ENCODE data around the gene CUL3. TPM values are rescaled to one million over a fixed set of nuclear protein-coding genes. Genes with fewer than 3 reads are reported as not detected.

Gene CUL3
- total and polyA plus RNA-seq, 10 of the 15 experiments (the other 5 are each of a cell fraction or from before 2014, with no cell fraction given): 22.0 to 95.4 (median 53.4) TPM

- TF ChIP-seq ZBTB4 (CRISPR knock-in tag; IDR thresholded peaks at IDR 0.05) (no peak), REST (IDR thresholded peaks at IDR 0.05; ENCODE audit: low read depth, low read length) (no peak), POLR2AphosphoS2 (IDR thresholded peaks at IDR 0.05; ENCODE audit: low read depth, low read length) (no peak), TBL1XR1 (IDR thresholded peaks at IDR 0.05; ENCODE audit: low read depth, low read length) (peak; percentile 85), ZBTB40 (IDR thresholded peaks at IDR 0.05; ENCODE audit: borderline replicate concordance) (no peak), MEF2A (IDR thresholded peaks at IDR 0.05; ENCODE audit: insufficient read depth, low read depth, low read length) (peak; percentile 73), EED (IDR thresholded peaks at IDR 0.05; ENCODE audit: low read depth) (peak; percentile 67), ATF3 (IDR thresholded peaks at IDR 0.05; ENCODE audit: borderline replicate concordance, extremely low read depth, low read depth, low read length) (no peak), NFYA (IDR thresholded peaks at IDR 0.05; ENCODE audit: borderline replicate concordance, low read depth, low read length) (no peak), SMAD5 (IDR thresholded peaks at IDR 0.05; ENCODE audit: low read depth) (no peak), ZBTB11 (CRISPR knock-in tag; IDR thresholded peaks at IDR 0.05) (no peak), BCL3 (IDR thresholded peaks at IDR 0.05; ENCODE audit: borderline replicate concordance, insufficient read depth, low read depth, low read length, poor library complexity, severe bottlenecking) (peak; percentile 74)
Observed at GRCh38 chr2:224520064-224520463, 65.1 kb downstream of the CUL3 start (continued).

Measured in GM12878 (cell line).